NCI-H748 treated with DMSO at 0.1 percent for 48 hours (cell line): ENCODE measurements around the gene FBXO40.
A peak's percentile ranks its signal among the peaks of the same experiment; 100 is the strongest.

Experiments used
- DNase-seq: peaks from one replicate; lab custom pipeline; 2025; lab: John Stamatoyannopoulos, UW

FBXO40 gene

DNA sequence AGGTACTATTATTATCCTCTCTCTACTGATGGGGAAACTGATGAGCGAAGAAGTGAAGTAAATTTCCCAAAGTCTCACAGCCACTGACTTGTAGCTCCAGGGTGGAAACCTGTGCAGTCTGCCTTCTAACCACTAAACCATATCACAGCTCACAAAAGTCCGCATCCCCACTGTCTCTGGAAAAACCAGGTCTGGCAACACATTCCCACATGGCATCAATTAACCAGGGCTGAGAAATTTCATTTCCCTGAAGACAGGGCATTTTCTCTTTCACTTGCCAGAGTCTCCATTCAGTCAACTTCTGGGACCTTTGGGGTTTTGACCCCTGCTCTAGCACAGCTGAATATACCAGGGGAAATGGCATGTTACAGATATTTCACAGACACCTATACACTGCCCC is 26.5 kb downstream of the FBXO40 start:
- DNase-seq: no peak

GRCh38 chr3:121621491-121621890 is 28.3 kb downstream of the FBXO40 start:
- no peak for DNase-seq

GRCh38 chr3:121624147-121624899 is 31.1 kb downstream of the FBXO40 start:
- no peak for DNase-seq

DNA sequence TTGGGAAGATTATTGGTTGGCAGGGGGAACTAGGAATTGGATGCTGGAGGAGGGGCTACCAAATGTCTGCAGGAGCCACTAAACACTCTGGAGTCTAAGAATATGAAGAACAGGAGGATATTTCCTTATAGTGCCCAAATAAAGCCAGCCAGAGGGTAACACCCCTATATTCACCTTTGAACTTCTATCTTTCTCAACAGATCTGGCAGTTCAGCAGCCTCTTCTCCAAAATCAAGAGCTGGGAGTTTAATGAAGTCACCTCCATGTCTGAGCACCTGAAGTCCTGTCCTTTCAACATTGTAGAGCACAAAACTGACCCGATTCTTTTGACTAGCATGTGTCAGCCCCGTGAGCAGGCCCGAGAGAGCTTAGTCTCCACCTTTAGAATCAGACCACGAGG is 33.3 kb downstream of the FBXO40 start:
- no peak for DNase-seq

- no peak for DNase-seq
Measured at GRCh38 chr3:121627211-121627610, 34.0 kb downstream of the FBXO40 start.

- no peak for DNase-seq
Measured at GRCh38 chr3:121627622-121628021, 34.4 kb downstream of the FBXO40 start.

- no peak for DNase-seq
Measured at GRCh38 chr3:121629601-121630000, 36.4 kb downstream of the FBXO40 start.

- DNase-seq: no peak
Measured at GRCh38 chr3:121630355-121630754, 37.2 kb downstream of the FBXO40 start.

DNA sequence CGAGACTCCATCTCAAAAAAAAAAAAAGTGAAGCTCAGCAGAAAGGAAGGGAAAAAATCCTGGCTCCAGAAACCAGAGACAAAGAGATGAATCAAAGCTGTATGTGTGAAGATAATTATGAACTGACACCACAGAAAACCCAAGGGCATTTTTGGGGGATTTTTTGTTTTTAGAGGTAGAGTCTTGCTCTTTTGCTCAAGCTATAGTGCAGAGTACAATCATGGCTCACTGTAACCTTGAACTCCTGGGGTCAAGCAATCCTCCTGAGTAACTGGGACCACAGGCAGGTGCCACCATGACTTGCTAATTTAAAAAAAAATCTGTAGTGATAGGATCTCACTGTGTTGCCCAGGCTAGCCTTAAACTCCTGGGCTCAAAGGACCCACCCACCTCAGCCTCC is 44.7 kb downstream of the FBXO40 start:
- DNase-seq: no peak

- DNase-seq: no peak
Measured at GRCh38 chr3:121641127-121641526, 47.9 kb downstream of the FBXO40 start.

GRCh38 chr3:121642601-121643314 is 49.6 kb downstream of the FBXO40 start:
- no peak for DNase-seq

- no peak for DNase-seq
Measured at GRCh38 chr3:121645054-121645453, 51.9 kb downstream of the FBXO40 start.

DNA sequence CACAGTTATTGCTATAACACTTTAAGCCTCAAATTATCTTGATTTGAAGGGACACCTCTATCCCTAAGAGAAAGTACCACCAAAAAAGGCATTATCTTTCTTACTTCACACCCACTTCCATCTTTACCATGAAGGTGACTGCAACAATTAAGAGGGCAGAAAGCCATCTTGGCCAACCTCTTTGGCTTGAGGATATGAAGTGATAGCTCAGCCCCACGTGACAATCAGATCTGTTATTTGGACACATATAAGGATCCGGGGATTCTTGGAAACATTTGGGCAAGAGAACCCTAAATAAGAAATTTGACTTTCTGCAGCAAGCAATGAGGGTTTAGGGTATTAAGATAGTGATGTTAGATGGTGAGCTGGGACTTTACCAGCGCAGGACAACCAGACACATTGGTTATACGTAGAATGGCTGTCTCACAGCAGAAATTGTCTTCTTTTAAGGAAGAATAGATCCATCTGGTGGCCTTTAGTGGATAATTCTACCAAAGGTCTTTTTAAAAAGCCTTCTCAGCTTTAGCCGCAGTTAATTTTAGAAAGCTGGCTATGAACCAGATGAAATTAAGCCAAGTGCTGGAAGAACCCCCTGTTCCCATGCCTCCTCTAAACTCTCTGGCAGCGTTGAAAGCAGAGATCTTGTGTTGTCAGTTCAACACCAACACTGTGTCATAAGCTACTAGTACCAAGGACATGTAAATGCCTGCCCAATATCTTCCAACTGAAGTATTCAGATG is 55.2 kb downstream of the FBXO40 start:
- no peak for DNase-seq

GRCh38 chr3:121649645-121650044 is 56.5 kb downstream of the FBXO40 start:
- no peak for DNase-seq

- DNase-seq: peak; percentile 61
Measured at GRCh38 chr3:121651684-121652083, 58.5 kb downstream of the FBXO40 start.

DNA sequence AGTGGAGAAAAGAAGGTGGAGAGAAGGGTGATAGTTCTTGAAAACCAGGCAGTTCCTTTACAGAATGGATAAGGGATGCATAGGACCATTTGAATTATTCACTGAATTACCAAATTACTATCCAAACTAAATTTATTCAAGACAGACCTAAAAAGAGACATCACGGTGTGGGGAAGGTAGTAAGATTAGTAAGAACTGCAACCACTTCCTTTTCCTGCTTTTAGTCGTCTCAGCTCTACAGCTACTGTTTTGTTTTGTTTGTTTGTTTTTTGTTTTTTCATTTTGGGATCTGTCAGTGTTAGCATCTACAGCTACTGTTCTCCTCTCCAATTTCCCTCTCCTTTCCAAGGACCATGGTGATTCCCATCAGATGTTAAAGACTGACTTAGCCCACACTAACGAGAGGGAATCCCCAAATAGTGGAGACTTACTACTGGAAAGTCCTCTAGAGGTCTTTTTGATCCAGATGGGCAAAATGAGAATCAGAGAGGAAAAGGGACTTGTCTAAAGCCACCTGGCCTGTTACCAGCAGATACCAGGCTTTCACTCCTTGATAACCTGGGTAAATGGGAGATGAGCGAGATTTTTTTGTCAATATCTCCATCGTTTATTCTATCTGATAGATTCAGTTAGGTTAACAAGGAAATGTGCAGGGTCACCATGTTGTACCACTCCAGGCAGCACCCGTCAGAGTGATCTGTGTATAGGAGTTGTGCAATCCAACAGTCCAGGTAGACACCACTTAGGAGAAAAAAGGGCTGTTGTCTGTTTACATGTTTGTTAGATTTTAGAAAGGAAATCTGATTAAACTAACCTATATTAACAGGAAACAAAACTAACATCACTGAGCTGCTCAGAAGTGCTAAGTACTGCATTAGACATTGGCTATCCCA is 61.6 kb downstream of the FBXO40 start:
- DNase-seq: no peak

DNA sequence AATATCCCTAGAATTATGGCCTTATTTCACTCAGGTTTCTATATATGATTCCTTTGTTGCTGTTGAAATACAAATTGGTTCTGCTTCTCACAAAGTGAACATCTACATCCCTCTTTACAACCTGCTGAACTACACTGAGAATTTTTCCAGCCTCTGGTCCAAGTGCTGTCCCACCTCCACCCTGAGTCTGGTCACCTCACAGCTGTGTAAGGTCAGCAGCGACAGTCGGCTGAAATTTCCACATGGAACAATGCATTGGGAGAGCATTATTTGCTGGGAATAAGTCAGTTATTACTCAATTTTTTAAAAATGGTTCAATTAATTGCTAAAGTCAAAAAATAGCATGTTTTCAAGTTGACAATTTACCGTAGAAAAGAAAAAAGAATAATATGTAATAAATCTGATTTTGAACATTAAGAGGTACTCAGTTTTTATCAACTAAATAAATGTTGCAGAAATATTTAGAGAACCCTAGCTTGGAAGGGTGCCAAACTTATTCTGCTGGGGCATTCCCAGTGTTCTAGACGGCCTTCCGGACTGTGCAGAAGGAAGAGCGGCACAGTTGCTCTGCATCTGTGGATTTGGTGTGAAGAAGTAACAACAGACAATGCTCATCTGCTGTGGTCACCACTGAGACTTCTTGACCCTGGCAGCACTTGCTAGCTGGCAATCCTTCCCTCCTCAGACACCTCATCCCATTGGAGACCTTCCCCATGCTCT is 65.7 kb downstream of the FBXO40 start:
- DNase-seq: no peak

DNA sequence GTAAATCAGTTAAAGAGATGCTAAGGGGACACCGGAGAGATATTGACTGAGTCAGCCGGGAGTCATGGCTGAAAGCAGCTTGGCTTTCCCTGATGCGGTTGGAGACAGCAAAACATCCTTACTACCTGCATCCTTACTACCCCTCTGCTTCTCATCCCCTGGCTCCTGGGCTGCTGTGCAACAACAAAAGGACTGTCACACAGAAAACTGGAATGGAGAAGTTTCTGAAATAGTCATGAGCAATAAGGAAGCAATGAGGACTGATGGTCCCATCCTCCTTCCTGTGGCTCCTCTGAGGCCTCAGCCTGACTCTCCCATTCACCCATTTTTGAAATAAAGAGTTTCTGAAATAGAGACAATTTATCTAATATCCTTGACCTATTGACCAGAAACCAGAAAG is 66.4 kb downstream of the FBXO40 start:
- no peak for DNase-seq

GRCh38 chr3:121660356-121661171 is 67.4 kb downstream of the FBXO40 start, which contains the start of gene HCLS1:
HCLS1 (minus strand) TSS chr3:121660903; CDS start chr3:121658347, 2,556 bp downstream.
- no peak for DNase-seq

GRCh38 chr3:121661376-121661775 is 68.2 kb downstream of the FBXO40 start:
- no peak for DNase-seq
